HUDEP-2 (cell line): ENCODE results near the gene ABCC5.
A peak's percentile ranks its signal among the peaks of the same experiment; 100 is the strongest.

Source experiments
- DNase-seq, 76 experiments: peaks; one replicate each; lab custom pipeline; 2025; ENCODE audit not compliant: unreplicated experiment in 76 of 76; lab: John Stamatoyannopoulos, UW

The ABCC5 gene

DNA sequence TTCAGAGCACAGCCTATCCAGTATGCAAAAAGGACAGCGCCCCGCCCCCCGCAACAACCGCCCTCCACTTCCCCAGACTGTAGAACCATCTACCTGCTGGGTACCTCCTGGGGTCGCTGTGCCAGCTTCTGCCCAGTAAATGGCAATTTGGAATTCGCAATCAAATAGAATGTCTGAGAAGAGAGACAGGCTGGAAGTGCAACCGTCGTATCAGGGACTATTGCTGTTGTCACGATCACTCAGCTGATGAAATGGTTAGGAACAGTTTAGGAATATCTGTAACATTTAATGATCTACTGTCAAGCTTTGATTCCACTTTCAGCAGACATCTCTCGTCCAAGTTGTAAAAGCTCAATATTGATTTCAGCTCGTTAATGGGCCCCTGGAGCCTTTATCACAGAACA, 119.7 kb downstream of the ABCC5 start:
- no peak for DNase-seq

DNA sequence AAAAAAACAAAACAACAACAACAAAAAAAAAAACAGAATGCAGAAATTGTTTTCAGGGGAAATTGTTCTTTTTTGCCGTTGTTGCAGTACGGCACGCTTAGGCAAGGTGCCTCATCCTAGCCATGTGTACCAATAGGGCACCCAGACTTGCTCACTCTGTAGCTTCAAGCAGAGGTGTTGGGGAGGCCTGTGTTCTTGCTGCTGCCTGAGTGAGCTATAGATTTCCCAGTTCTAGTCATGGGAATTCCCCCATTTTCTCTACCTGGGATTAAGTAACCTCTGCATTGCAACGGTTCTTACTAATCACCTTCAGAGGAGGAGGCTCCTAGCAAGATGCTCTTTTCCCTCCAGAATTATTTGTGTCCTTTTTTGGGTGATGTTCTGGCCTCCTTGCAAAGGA, 120.1 kb downstream of the ABCC5 start:
- no peak for DNase-seq

DNA sequence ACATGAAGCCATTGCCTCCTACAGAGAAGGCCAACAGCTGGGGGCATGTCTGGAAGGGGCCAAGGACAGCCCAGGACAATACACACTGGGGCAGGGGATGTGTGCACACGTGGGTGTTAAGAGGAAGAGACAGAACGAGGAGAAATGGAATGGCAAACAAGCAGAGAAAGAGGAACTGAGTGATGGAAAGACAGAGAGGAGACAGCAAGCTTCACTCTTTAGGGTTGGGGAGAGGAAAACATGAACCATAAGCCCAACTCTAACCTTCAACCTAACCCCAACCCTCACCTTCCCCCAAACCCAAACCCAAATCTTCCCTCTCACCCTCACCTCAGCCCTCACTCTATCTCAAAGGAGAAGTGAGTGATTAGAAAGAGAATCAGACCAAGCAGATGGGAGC, 121.1 kb downstream of the ABCC5 start:
- no peak for DNase-seq

DNA sequence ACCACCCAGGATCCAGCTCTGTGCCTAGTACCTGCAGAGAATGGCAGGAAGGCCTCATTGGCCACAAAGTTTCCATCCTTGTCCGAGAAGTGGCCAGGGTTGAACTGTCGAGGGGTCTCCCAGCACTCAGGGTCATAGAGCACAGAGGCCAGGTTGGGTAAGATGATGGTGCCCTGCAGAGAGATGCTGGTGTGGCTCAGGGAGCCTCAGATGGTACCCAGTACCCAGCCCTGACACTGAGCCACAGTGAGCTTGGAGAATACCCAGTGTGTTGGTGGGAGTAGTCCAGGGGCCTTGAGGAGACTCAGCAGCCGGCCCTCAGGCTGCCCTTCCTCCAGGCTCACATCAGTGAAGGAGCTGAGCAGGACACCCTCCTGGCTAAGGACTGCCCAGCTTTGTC, 121.5 kb downstream of the ABCC5 start:
- DNase-seq = no peak

DNA sequence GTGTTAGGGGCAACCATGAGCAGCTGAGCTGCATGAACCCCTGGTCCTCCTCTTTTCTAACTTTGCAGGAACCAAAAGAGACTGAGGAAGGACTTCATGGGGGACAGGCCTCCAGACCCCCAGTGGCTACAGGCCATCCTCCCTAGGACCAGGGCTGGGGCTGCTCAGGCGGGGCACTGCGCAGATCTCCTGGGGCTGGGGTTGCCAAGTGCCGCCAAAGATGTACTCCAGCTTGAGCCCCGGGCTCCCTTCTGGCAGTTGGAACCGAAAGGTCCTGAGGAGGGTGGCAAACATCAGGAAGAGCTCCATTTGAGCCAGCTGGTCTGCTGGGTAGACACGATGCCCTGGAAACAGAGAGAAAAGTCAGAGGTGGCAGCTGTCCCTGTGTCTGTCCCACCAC, 121.9 kb downstream of the ABCC5 start:
- no peak for DNase-seq

GRCh38 chr3:183895296-183895695, 122.4 kb downstream of the ABCC5 start:
- DNase-seq = peak in 25 of 76 experiments; percentile 4 to 54 (median 27)

- DNase-seq = no peak
Observed at GRCh38 chr3:183892610-183893214, 125.0 kb downstream of the ABCC5 start.

DNA sequence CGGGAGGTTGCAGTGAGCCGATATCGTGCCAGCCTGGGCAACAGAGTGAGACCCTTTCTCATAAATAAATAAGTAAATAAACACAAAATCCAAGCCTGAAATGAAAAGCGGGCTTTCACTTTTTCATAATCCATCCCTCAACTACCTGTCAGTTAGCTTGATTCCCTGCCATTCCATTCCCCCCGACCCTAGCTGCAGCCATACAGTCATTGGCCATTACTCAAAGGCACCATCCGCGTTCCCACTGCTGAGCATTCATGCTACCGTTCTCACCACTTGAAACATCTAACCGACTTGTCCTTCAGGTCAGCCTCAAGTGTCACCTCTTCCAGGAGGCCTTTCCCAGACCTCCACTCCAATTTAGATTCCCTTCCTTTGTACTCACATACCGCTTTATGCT, 131.9 kb downstream of the ABCC5 start:
- DNase-seq = no peak

DNA sequence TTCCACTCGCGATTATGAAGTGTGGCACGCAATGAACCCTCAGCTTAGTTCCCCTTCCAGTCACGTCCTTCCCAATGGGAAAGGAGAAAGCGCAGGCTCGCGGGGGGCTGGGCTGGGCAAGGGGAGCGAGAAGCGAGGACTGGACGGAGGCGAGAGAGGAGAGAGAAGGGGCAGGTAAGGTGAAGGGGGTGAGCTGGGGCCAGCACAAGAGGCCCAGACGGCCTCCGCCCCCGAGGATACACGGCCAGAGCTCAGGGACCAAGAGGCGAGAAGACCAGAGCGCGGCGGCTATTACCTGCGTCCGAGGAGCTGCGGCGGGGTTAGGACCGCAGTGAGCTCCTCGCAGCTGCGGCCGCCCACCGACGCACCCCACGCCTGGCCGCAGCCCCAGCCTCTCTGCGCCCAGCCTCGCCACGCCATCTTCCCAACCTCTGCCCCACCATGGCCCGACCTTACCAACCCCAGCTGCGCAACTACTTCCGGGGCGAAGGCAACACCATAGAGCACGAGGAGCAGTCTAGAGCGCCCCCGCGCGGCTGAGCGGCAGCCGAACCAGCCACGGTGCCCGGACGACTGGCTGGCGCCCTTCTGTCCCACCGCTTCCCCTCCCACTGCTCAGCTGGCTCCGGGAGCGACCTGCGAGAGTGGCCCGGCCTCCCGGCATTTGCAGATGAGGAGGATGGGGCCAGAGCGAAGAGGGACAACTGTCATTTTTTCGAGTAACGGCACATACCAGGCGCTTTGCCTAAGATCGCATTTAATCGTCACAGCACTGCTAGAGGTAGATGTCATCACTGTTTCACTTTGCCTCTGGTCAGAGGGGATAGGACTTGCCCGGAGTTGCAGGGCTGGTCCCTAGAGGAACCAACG, 133.0 kb downstream of the ABCC5 start, which contains the start of gene PARL:
Gene PARL, minus strand, starts transcription at position 454 of the 870 bp plus-strand sequence. Its CDS starts 34 bp downstream, at position 420.
- peak in 75 of 76 experiments; percentile 28 to 96 (median 89) for DNase-seq

- DNase-seq = peak in 2 of 76 experiments; percentile 23 to 47
Observed at GRCh38 chr3:183884097-183884426, 133.6 kb downstream of the ABCC5 start.

GRCh38 chr3:183883291-183884096, 134.2 kb downstream of the ABCC5 start:
- DNase-seq = no peak

DNA sequence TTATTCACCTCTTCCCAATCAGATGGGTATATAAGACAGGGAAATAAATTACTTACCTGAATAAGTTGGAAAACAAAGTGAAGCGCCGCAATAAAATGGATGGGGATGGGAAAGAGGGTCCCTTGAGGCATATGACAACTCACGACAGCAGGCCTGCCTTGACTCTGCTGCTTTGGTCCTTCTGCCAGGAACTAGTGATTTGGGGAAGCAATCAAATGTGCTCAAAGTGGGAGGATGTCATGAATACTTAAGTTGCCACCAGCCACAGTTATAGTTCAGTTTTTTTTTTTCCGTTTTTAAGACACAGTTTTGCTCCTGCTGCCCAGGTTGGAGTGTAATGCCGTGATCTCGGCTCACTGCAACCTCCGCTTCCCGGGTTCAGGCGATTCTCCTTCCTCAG, 137.6 kb downstream of the ABCC5 start:
- DNase-seq = no peak

DNA sequence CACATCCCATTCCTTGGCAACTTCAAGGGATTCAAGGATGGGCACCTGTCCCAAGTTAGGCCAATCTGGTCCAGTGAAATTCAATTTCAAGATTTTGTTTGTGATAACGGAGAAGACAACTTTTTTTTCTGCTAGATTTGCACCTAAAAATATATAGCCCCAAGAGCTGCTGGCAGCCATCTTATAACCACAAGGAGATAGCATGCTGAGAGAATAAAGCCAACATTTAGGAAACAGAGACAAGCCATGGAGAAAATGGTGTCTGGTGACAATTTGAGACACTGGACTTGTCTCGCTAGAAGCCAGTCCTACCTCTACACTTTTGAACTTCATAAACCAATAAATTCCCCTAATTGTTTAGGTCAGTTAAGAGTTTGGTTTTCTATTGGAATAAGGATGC, 138.4 kb downstream of the ABCC5 start:
- DNase-seq = no peak

DNA sequence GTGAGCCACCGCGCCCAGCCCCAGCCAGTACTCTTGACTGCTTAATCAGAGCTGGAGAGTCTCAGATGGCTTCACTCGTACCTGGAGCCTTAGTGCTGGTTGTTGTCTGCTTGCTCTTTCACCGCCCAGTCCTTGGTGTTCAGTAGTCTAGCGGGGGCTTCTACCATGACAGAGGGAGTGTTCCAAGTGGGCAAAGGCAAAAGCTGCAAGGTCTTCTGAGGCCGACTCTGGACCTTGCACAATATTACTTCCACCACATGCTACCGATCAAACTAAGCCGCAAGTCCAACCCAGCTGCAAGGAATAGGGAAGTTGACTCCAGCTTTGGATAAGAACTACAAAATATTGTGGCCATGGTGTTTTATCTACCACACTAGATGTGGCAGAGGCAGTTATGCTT, 139.6 kb downstream of the ABCC5 start:
- peak in 5 of 76 experiments; percentile 4 to 28 (median 26) for DNase-seq

DNA sequence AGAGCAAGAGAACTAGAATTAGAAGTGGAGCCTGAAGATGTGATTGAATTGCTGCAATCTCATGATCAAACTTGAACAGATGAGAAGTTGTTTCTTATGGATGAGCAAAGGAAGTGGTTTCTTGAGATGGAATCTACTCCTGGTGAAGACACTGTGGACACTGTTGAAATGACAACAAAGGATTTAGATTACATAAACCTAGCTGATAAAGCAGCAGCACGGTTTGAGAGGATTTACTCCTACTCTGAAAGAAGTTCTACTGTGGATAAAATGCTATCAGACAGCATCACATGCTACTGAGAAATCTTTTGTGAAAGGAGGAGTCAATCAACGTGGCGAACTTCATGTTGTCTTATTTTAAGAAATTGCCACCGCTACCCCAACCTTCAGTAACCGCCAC, 140.5 kb downstream of the ABCC5 start:
- peak in 2 of 76 experiments; percentile 10 to 12 for DNase-seq

GRCh38 chr3:183875411-183875810, 142.3 kb downstream of the ABCC5 start:
- no peak for DNase-seq

DNA sequence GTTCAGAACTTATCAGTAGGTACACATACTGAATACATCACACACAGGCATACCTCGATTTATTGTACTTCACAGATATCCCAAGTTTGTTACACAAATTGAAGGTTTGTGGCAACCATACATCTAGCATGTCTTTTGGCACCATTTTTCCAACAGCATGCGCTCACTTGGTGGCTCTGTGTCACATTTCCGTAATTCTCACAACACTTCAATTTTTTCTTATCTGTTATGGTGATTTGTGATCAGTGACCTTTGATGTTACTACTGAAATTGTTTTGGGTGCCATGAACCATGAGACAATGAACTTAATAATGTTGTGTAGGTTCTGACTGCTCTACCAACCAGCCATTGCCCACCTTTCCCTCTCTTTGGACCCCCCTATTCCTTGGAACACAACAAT, 143.8 kb downstream of the ABCC5 start:
- no peak for DNase-seq

GRCh38 chr3:183871541-183871940, 146.1 kb downstream of the ABCC5 start:
- no peak for DNase-seq

GRCh38 chr3:183870563-183870962, 147.1 kb downstream of the ABCC5 start:
- no peak for DNase-seq
